GM23338 (cell line): ENCODE results near the gene TMEM61. TPM values are rescaled to one million over a fixed set of nuclear protein-coding genes. Genes with fewer than 3 reads are reported as not detected.

Experiments used
- ATAC-seq: fragments of 200-7000 bp; cut with Tn5 transposase; 3 replicates; pipeline ENCODE4 v1.9.1; 2020
- DNase-seq: peaks from one replicate; pipeline ENCODE4 v3.0.0-alpha.2; 2015; ENCODE audit warnings: low spot score
- H2AFZ ChIP-seq: fragments of 200-600 bp; sonication (generic); 2 replicates; pipeline ENCODE4 v1.8.0; 2016; ENCODE audit warnings: antibody characterized with exemption, mild to moderate bottlenecking, moderate library complexity
- H3F3A ChIP-seq: fragments of 200-600 bp; sonication (generic); replicated peaks from 2 replicates; pipeline ENCODE4 v1.8.0; 2017; ENCODE audit warnings: antibody characterized with exemption, mixed run types, low read depth
- H3K27ac ChIP-seq: fragments of 200-600 bp; sonication (generic); 2 replicates; pipeline ENCODE4 v1.6.1; 2016; ENCODE audit warnings: low read depth
- H3K27me3 ChIP-seq: fragments of 200-600 bp; sonication (generic); 2 replicates; pipeline ENCODE4 v1.8.0; 2016; ENCODE audit warnings: mild to moderate bottlenecking, mixed run types, moderate library complexity; ENCODE audit not compliant: insufficient read depth
- H3K36me3 ChIP-seq: fragments of 200-600 bp; sonication (generic); 2 replicates; pipeline ENCODE4 v1.8.0; 2016; ENCODE audit warnings: mild to moderate bottlenecking; ENCODE audit not compliant: insufficient read depth
- H3K4me1 ChIP-seq: fragments of 200-600 bp; sonication (generic); 2 replicates; pipeline ENCODE4 v1.8.0; 2016; ENCODE audit warnings: mild to moderate bottlenecking, moderate library complexity; ENCODE audit not compliant: insufficient read depth
- H3K4me2 ChIP-seq: fragments of 200-600 bp; sonication (generic); 2 replicates; pipeline ENCODE4 v1.7.1; 2017; ENCODE audit warnings: mixed run types
- H3K4me3 ChIP-seq: fragments of 200-600 bp; sonication (generic); 2 replicates; pipeline ENCODE4 v1.6.1; 2016; ENCODE audit warnings: mixed run types
- H3K79me2 ChIP-seq: fragments of 200-600 bp; sonication (generic); replicated peaks from 2 replicates; pipeline ENCODE4 v1.8.0; 2017; ENCODE audit warnings: mild to moderate bottlenecking; ENCODE audit not compliant: insufficient read depth
- H3K9me2 ChIP-seq: fragments of 200-600 bp; sonication (generic); 2 replicates; pipeline ENCODE4 v1.8.0; 2017; ENCODE audit not compliant: insufficient read depth
- H4K20me1 ChIP-seq: fragments of 200-600 bp; sonication (generic); replicated peaks from 2 replicates; pipeline ENCODE4 v1.8.0; 2017; ENCODE audit warnings: mild to moderate bottlenecking; ENCODE audit not compliant: insufficient read depth
- H3K27ac Mint-ChIP-seq: 2 replicates; pipeline ENCODE4 v1.8.0; 2020; ENCODE audit warnings: inconsistent platforms, mild to moderate bottlenecking, moderate library complexity, mixed read lengths
- H3K27me3 Mint-ChIP-seq: 3 replicates; pipeline ENCODE4 v1.8.0; 2022; ENCODE audit warnings: low read depth, mild to moderate bottlenecking, moderate library complexity, mixed read lengths, inconsistent platforms; ENCODE audit not compliant: insufficient read depth, poor library complexity
- H3K36me3 Mint-ChIP-seq: 3 replicates; pipeline ENCODE4 v1.8.0; 2021; ENCODE audit warnings: low read depth, mild to moderate bottlenecking, inconsistent platforms, moderate library complexity, mixed read lengths
- H3K4me1 Mint-ChIP-seq: 3 replicates; pipeline ENCODE4 v1.8.0; 2020; ENCODE audit warnings: mild to moderate bottlenecking, inconsistent platforms, mixed read lengths
- H3K4me3 Mint-ChIP-seq: 3 replicates; pipeline ENCODE4 v1.8.0; 2021; ENCODE audit warnings: moderate library complexity, mild to moderate bottlenecking, inconsistent platforms, mixed read lengths
- H3K9me3 Mint-ChIP-seq: 3 replicates; pipeline ENCODE4 v1.8.0; 2020; ENCODE audit warnings: moderate library complexity, mild to moderate bottlenecking, inconsistent platforms, mixed read lengths
- CREB1 ChIP-seq: fragments of 250-450 bp; sonication (Bioruptor Pico); IDR thresholded peaks from 2 replicates; pipeline ENCODE4 v1.5.0; 2020; ENCODE audit warnings: low read depth, mild to moderate bottlenecking, moderate library complexity
- CTCF ChIP-seq, 2 experiments: fragments of 200-600 bp in 1 of 2; sonication (generic) in 1 of 2; conservative IDR thresholded peaks; 2 replicates each; pipeline versions ENCODE4 v1.5.1 to v1.6.1; 2016 to 2017; ENCODE audit warnings: antibody characterized with exemption in 2 of 2, low read depth in 2 of 2, mild to moderate bottlenecking in 2 of 2, moderate library complexity in 1 of 2
- ETS1 ChIP-seq: IDR thresholded peaks from 2 replicates; pipeline ENCODE4 v1.6.1; 2016; ENCODE audit warnings: antibody characterized with exemption
- EZH2 ChIP-seq: fragments of 200-600 bp; sonication (generic); IDR thresholded peaks from one replicate; pipeline ENCODE4 v1.8.0; 2017; ENCODE audit warnings: antibody characterized with exemption, mild to moderate bottlenecking, low read depth; ENCODE audit not compliant: unreplicated experiment
- EZH2phosphoT487 ChIP-seq: fragments of 200-600 bp; sonication (generic); IDR thresholded peaks from one replicate; pipeline ENCODE4 v1.8.1; 2018; ENCODE audit warnings: antibody characterized with exemption; ENCODE audit not compliant: unreplicated experiment
- NANOG ChIP-seq: IDR thresholded peaks from 2 replicates; pipeline ENCODE4 v1.6.1; 2016; ENCODE audit warnings: antibody characterized with exemption, borderline replicate concordance
- POLR2AphosphoS5 ChIP-seq: IDR thresholded peaks from 2 replicates; pipeline ENCODE4 v1.6.1; 2016; ENCODE audit warnings: antibody characterized with exemption, low read depth
- REST ChIP-seq: IDR thresholded peaks from one replicate; pipeline ENCODE4 v1.6.1; 2018; ENCODE audit warnings: antibody characterized with exemption; ENCODE audit not compliant: unreplicated experiment
- STAT1 ChIP-seq: IDR thresholded peaks from one replicate; pipeline ENCODE4 v1.6.1; 2016; ENCODE audit warnings: antibody characterized with exemption; ENCODE audit not compliant: unreplicated experiment
- ZNF331 ChIP-seq: fragments of 250-450 bp; sonication (Bioruptor Pico); IDR thresholded peaks from 2 replicates; pipeline ENCODE4 v1.5.0; 2020; ENCODE audit warnings: low read depth, mild to moderate bottlenecking, moderate library complexity
- polyA plus RNA-seq: library from polyadenylated mRNA; unstranded; fragments of >200 nt; fragmentation: Nextera tagmentation; extraction: Ambion mirVana; gene quantifications from 2 replicates; pipeline ENCODE4 v1.2.1, GENCODE V29; 2016
- total RNA-seq: library from RNA; depleted of rRNA; stranded (reverse); fragments of >200 nt; shearing (Covaris generic); gene quantifications from 2 replicates; pipeline ENCODE4 v1.2.3, GENCODE V29; 2014

TMEM61 gene
- total and polyA plus RNA-seq, 2 experiments from 2014 or later, result 2.0 to 3.6 TPM

- no peaks in the 10 kb centered on the region for H3K36me3 ChIP-seq
- peak overlapping the region; percentile 96 for H2AFZ ChIP-seq
- H3K4me2 ChIP-seq, result peak overlapping the region; percentile 100
- no peaks in the 10 kb centered on the region; the same call in 2 of the 3 replicates for H3K9me3 Mint-ChIP-seq
- peaks cover 48% of the 10 kb centered on the region for H3K27me3 Mint-ChIP-seq
- H3K79me2 ChIP-seq, result no peaks in the 10 kb centered on the region
- H3K4me3 ChIP-seq, result peak overlapping the region; percentile 81
- peak; percentile 95 for DNase-seq
- H3K9me2 ChIP-seq, result no peaks in the 10 kb centered on the region
- peaks cover 45% of the 10 kb centered on the region for H3K27me3 ChIP-seq
- peak overlapping the region; percentile 66 for H3K4me3 Mint-ChIP-seq
- peaks cover 3% of the 10 kb centered on the region; the same call in 1 of the 2 replicates for H3F3A ChIP-seq
- peak; percentile 70 for ATAC-seq
- TF ChIP-seq CTCF (conservative IDR thresholded peaks at IDR 0.05; ENCODE audit: low read depth in 2 of 2), result peak; percentile 85 to 94
- no peak for TF ChIP-seq REST
- no peak overlapping the region for H3K27ac Mint-ChIP-seq
- H3K4me1 ChIP-seq, result peaks cover 37% of the 10 kb centered on the region
- peaks cover 40% of the 10 kb centered on the region for H3K4me1 Mint-ChIP-seq
- no peaks in the 10 kb centered on the region; the same call in 1 of the 2 replicates for H4K20me1 ChIP-seq
- H3K27ac ChIP-seq, result no peak overlapping the region
- H3K36me3 Mint-ChIP-seq, result no peaks in the 10 kb centered on the region
Measured at GRCh38 chr1:54996359-54996868, 16.0 kb downstream of the TMEM61 start.

GRCh38 chr1:54996869-54997710 is 16.7 kb downstream of the TMEM61 start:
- Mint-ChIP-seq H3K27me3 (peaks cover 48% of the 10 kb centered on the region), H3K4me1 (peaks cover 40% of the 10 kb centered on the region), H3K9me3 (no peaks in the 10 kb centered on the region; the same call in 2 of the 3 replicates), H3K4me3 (peak overlapping the region; percentile 66), H3K27ac (no peak overlapping the region), H3K36me3 (no peaks in the 10 kb centered on the region)
- H3K36me3 ChIP-seq, result no peaks in the 10 kb centered on the region
- peaks cover 37% of the 10 kb centered on the region for H3K4me1 ChIP-seq
- H3K4me3 ChIP-seq, result peak overlapping the region; percentile 81
- peak; percentile 36 for ATAC-seq
- H3K4me2 ChIP-seq, result peak overlapping the region; percentile 100
- H3K79me2 ChIP-seq, result no peaks in the 10 kb centered on the region
- H3K27ac ChIP-seq, result no peak overlapping the region
- H4K20me1 ChIP-seq, result no peaks in the 10 kb centered on the region; the same call in 1 of the 2 replicates
- peaks cover 3% of the 10 kb centered on the region; the same call in 1 of the 2 replicates for H3F3A ChIP-seq
- H3K9me2 ChIP-seq, result no peaks in the 10 kb centered on the region
- DNase-seq, result peak; percentile 43
- H3K27me3 ChIP-seq, result peaks cover 45% of the 10 kb centered on the region
- H2AFZ ChIP-seq, result peak overlapping the region; percentile 96
- no peak for TF ChIP-seq EZH2phosphoT487
- no peak for TF ChIP-seq EZH2
- no peak for TF ChIP-seq NANOG
- TF ChIP-seq POLR2AphosphoS5, result no peak
- TF ChIP-seq ZNF331, result no peak
- no peak for TF ChIP-seq ETS1
- no peak for TF ChIP-seq STAT1
- TF ChIP-seq CTCF (conservative IDR thresholded peaks at IDR 0.05; ENCODE audit: low read depth in 2 of 2), result no peak
- TF ChIP-seq CREB1 (CRISPR knock-in tag), result no peak
